Right forelimb (tissue), 1 donor: ENCODE results near the gene UNK.
A peak's percentile ranks its signal among the peaks of the same experiment; 100 is the strongest.
"Not testable (repeated sequence)": the region's sequence is repeated elsewhere in the genome, so short reads cannot be mapped to it uniquely, and the experiment has no call there.

Experiments used
- DNase-seq: peaks from one replicate; pipeline ENCODE4 v3.0.0-alpha.2; 2018

The UNK gene

DNA sequence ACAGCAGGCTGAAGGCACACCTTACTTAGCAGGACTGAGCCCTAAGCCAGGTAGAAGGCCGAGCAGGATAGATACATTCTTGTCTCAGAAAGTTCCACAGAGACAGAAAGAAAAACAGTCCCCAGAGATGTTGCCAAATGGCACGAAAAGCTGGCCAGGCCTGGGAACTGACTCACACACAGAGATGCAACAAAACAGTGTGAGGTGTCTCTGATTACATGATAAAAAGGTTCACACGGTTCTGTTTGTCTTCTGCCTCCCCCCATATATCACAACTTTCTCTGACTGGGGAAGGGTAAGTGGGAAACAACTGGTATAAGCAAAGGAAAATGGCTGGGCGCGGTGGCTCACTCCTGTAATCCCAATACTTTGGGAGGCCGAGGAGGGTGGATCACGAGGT is 68.8 kb downstream of the UNK start:
- no peak for DNase-seq

DNA sequence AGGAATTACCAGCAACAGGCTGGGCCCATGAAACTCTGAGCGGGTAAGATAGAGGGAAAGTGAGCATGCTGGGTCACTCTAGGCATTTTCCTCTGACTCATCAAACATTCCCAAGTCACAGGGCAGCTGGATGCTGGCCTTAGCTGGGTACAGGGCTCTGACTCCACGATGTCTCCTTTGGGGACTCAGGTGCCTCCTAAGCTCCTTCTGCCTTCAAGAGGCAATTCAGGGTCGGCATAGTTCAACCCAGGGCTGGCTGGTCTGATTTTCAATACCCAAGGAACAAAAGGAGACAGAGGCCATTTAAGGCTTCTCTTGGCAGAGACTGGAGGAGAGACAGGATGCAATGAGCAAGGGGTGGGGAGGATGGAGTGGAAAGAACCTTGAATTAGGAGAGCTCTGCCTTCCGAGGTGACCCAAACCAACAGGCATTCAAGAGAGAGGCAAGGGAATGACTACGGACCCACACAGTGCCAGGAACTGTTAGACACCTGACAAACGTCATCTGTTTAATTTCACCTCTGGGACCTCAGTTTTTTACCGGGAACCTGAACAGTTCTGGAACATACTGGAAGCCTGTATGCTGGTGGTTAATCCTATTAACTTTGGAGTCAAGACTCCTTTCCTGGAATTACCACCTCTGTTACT is 69.6 kb downstream of the UNK start:
- DNase-seq: no peak

DNA sequence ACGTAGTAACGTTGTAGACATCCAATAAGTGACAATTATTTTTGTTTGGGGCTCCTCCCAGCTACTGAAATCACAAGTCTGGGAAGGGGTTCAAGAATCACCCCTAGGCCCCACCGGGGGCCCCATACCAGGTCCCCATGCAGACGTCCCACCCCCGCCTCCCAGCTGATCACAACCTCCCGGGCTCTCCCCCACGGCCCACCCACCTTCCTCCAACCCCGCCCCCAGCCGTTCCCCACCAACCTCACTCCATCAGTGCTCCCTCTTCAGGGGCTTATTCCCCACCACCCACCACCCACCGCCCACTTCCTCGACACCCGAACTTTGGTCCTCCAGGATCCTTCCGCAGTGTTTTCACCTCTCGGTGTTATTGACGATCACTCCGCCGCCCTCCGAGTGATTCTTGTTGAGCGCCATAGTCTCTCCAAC is 70.3 kb downstream of the UNK start:
- DNase-seq: no peak

DNA sequence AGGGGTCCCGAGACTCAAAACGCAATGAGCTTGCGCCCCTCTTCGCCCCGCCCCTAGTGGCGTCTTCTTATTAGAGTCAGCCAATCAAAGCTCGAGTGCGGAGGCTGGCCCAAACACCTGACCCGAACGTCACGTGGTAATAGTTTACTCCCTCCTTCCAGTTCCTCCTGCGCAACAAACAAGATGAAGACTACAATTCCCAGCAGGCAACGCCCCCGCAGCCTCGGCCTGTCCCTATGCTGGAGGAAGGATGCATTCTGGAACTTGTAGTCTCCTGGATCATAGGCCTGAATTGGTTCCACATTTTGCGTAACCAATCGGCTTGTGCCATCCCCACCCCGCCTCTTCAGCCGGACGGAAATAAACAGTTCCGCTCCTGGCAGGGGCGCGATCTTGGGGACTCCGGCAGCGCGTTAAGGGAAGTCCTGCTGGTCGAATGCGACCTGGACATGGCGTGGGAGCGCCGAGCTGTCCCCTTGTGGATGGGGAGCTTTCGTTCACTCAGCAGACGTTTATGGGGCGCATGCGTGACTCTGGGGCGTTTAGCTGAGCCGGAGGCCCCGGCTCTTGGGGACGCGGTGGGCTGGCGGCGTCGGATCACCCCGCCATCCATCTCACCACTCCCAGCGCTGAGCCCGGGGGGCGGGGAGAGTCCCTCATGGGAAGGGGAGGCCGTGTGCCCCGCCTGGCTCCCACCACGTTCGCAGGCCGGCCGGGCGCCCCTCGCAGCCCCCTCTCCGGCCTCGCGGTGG is 70.9 kb downstream of the UNK start, which contains the start of gene WBP2:
WBP2 (minus strand) TSS at position 26 of the 752 bp plus-strand sequence. CDS start 38 bp downstream, outside the sequence.
- DNase-seq: peak; percentile 96

DNA sequence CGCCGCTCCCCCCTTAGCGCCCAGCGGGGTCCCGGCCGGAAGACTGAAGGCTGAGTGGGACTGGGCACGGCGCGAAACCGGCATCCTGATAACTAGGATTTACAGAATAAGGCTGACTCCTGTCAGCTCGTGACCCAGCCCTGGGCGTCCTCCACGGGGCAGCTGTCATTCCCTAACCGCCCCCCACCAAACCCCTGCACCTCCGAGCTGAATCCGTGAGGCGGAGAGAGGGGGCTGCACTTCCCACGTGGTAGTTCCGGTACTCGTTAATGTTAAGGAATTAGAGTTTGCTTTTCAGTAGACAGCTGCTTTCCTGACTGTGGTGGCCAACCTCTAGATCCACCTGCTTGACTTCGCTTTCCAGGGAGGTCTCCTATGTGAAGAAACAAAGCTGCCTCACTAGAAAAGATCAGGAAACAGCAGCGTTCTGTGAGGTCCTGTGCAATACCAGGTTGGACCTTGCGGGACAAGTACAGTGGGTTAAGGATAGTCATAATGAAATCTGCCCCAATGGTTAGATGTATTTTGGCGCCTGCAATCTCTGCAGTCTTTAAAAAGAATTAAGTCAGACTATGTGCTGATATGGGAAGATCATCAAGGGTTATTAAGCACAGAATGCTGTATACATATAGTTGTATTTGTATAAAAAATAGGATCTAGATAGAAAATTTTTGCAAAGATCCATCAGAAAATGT is 71.6 kb downstream of the UNK start:
- DNase-seq: no peak

DNA sequence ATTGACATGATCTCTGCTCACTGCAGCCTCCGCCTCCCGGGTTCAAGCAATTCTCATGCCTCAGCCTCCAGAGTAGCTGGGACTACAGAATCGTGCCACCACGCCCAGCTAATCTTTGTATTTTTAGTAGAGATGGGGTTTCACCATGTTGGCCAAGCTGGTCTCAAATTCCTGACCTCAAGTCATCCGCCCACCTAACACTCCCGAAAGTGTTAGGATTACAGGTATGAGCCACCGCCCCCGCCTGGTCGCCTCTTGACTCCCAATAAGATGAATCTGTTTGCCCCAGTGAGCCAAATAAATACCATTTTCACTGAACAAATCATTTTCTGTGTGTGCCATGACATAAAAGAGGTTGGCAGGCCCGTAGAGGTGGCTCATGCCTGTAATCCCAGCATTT is 74.8 kb downstream of the UNK start:
- not testable (repeated sequence) for DNase-seq

DNA sequence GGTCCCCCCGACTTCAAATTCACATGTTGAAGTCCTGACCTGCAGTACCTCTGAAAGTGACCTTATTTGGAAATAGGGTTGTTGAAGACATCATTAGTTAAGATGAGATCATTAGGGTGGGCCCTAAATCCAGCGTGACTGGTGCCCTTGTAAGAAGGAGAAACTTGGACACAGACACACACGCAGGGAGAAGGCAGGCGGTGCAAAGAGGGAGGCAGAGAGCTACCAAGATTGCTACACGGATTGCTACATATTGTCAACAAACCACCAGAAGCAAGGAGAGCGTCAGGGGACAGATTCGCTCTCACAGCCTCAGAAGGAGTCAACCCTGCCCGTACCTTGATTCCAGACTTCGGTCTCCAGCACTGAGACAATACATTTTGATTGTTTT is 77.3 kb downstream of the UNK start:
- no peak for DNase-seq

DNA sequence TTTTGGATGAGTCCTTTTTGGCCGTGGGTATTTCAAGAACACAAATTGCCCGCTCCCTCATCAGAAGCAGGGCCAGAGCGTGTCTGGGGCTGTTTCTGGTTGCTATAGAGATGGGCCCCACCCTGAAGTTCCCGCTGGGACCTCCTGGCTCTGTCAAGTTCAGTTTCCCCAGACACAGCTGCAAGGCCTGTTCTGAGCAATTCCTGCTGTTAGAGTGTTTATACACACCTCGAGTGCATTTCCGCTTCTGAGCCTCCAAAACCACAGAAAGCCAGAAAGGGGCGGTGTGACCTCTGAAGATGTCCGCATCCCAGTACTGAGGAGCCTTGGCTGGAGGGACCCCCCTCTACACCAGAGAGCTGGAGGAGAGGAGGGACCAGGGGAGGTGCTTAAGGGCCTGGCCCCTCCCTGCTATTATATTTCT is 79.9 kb downstream of the UNK start:
- peak; percentile 78 for DNase-seq

DNA sequence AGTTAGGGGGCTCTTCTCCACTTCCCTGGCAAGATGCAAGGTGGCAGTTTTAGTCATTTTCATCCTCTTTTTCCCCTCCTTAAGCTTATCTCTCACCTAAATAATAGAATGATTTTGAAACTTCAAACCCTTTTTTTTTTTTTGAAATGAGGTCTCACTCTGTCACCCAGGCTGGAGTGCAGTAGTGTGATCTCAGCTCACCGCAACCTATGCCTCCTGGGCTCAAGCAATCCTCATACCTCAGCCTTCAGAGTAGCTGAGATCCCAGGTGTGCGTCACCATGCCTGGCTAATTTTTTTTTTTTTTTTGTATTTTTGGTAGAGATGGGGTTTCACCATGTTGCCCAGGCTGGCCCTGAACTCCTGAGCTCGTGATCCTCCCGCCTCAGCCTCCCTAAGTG is 80.3 kb downstream of the UNK start:
- not testable (repeated sequence) for DNase-seq

DNA sequence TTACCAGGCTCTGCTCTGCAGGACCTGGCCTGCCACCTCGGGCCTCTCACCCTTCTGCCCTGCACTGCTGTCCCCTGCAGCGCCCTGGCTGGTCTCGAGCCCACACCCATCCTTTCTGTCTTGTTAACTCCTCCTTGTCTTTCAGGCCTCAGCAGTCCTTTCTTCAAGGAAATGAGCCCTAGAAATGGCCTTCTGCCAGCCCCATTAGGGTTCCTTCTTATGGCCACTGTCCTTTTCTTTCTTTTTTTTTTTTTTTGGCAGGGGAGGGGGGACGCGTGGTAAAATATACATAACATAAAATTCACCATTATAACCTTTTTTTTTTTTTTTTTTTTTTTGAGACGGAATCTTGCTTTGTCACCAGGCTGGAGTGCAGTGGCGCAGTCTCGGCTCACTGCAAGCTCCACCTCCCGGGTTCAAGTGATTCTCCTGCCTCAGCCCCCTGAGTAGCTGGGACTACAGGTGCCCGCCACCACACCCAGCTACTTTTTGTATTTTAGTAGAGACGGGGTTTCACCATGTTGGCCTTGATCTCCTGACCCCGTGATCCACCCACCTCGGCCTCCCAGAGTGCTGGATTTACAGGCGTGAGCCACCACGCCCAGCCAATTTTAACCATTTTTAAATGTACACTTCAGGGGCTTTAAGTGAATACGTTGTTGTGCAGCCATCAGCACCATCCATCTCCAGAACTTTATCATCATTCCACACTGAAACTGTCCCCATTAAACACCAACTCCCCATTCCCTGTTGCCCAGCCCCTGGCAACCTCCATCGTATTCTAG is 81.0 kb downstream of the UNK start:
- DNase-seq: not testable (repeated sequence)

DNA sequence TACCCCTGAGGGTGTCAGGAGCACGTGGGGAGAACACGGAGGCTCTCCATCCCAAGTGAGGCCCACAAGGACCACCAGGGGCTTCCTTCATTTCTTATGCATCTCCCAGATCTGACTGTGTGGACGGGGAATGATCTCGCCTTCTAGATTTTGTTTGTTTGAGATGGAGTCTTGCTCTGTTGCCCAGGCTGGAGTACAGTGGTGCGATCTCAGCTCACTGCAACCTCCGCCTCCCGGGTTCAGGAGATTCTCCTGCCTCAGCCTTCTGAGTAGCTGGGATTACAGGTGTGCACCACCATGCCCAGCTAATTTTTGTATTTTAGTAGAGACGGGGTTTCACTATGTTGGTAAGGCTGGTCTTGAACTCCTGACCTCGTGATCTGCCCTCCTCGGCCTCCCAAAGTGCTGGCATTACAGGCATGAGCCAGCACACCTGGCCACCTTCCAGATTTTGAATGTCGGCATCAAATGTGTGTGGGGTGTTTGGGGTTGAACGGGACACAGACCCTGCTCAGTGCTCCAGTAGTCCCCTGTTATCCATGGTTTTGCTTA is 84.2 kb downstream of the UNK start:
- not testable (repeated sequence) for DNase-seq

DNA sequence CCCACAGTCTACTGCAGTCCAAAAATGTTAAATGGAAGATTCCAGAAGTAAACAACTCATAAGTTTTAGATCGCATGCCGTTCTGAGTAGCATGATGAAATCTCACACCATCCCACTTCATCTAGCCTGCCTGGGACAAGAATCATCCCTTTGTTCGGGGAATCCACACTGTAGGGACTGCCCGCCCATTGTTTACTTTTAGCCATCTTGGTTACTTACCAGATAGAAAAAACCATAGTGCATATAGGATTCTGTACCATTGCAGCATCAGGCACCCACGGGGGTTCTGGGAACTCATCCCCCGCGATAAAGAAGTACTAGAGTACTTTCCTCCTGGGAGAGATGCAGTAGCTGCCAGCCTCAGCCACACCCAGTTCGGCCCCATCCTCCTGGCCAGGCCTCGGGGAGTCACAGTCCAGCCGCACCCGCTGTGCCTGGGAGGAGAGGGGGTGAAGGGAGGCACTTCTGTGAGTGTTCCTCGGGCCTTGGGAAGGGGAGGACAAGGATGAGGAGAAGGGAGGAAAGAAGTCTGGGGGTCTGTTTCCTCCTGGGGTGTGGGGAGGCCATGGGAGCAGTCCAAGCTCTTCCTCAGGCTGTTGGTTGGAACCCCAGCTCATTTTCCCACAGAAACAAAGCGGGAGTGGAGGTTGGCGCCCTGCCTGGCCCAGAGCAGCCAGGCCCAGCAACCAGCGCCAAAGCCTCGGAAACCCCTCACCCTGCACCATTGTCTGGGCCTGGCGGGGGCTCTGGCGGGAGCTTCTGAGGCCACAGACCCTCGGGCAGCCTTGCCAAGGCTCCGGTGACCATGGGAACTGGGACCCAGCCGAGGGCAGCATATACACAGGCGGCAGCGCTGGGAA is 84.9 kb downstream of the UNK start:
- no peak for DNase-seq

DNA sequence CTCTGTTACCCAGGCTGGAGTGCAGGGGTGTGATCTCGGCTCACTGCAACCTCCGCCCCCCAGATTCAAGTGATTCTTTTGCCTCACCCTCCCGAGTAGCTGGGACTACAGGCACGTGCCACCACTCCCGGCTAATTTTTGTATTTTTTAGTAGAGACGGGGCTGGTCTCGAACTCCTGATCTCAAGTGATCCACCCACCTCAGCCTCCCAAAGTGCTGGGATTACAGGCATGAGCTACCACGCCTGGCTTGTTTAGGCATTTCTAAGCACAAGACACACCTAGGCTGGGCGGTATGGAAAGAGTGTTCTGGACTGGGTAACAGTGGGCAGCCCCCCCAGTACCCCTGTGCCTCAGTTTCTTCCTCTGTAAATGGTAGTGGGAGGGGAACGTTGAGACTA is 85.6 kb downstream of the UNK start:
- not testable (repeated sequence) for DNase-seq

DNA sequence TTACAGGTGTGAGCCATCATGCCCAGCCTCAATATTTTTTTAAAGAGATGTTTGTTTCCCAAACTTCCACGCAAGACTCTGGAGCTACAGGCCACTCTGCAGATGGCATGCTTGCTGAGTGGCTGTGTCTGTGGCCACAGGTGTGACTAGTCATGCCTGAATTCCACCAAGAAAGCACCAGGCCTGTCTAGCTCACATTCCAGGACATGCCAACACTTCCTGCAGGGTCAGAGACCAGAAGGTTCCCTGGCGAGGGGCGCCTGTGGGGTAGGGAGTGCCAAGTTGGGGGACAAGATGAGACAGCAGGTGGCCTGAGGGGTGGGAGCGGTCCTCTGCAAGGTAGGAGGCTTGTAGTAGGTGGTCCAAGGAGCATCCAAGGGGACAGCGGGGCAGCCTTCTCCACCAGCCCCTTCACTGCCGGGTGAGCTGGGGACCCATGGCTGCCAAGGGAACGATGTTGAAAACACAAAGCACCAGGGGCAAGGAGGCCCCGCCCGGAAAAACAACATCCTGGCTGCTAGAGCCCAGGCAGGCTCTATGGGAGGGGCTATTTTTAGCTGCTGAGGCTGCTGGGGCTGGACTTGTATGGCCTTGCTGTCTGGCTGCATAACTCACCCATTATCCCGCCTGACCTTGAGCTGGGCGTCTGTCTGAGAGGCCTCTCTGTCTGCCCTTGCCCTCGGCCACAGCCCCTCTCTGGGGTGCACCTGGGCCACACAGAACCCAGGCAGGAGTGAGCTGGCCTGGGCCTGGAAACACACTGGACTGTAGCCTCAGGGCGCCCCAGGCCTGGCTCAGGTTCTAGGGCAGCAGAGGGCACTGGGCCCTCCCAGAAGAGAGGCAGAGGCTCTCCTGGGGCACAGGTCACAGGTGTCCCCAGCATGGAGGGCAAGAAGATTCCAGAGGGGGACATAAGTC is 88.1 kb downstream of the UNK start:
- DNase-seq: peak; percentile 66

DNA sequence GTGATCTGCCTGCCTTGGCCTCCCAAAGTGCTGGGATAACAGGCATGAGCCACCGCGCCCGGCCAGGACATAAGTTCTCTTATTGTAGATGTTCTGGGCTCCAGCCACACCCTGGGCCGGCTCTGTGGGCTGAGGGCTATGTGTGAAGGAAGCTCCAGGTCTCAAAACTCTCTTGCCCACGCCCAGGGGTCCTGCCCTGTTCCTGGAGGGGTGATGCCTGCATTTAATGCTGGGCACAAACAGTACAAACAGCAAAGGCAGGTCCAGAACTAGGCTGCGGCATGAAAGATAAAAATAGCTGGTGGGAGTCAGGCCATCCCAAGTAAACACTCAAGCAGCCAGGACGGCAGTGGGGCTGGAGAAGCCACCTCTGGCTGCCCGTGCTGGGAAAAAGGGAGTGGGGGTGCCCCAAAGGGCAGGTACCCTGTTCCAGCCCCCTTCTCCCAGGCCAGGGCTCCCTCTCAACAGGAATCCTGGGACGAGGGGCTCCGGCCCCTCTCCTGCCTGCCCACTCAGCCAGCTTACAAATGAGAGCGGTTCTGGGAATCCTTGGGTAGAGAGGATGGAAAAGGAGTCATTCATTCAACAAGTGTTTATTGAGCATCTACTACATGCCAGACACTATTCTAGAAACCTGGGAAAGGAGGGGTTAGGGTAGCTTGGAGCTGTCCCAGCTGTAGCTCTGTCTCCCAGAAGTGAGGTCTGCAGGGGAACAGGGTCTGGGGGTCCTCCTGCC is 89.1 kb downstream of the UNK start:
- DNase-seq: no peak

DNA sequence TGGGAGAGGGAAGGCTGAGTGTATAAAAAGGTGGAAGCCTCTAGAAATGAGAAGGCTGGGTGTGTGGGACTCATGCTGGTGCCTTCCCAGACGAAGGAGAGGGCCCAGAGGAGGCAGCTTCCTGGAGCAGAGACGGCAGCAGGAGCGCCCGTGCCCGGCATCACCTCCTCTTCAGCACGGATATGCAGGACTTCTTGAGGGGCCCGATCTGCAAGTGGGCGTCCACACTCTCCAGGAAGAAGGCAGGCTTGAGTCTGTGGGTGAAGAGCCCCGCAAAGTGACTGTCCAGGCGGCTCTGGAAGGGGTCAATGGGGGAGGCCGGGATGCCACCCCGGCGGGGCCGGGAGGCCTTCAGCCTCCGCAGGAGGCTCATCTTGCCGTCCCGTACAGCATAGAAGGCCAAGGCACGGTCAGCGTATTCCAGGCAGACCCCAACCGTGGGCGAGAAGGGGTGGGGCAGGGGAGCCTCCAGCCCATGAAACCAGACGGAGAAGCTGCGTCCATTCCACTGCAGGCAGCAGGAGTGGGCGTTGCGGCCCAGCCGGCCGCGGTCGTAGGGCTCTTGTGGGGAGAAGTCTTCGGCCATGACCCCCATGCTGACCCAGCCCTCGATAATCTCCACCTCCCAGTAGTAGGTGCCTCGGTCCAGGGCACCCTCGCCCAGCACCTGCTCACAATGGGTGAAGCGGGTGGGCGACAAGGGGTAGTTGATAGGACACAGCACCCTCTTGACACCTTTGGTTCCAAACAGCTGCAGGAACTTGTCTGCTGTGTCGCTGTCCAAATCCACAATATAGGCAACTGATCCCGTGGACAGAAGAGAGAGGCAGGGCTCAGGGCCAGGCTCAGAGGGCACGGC is 89.9 kb downstream of the UNK start:
- no peak for DNase-seq
